Pulmonary artery endothelial cell (primary cell): Measurements from ENCODE around the gene GLIS2. TPM values are rescaled to one million over a fixed set of nuclear protein-coding genes. Genes with fewer than 3 reads are reported as not detected.

Experiments used
- DNase-seq: peaks from one replicate; pipeline ENCODE4 v3.0.0-alpha.2; 2011; ENCODE audit warnings: low read depth, low spot score
- total RNA-seq: library from RNA; depleted of rRNA; stranded (reverse); fragments of >200 nt; gene quantifications from 2 replicates; pipeline ENCODE4 v1.2.3, GENCODE V29; 2014

The GLIS2 gene
- total RNA-seq, 1 donor from 2014 or later: 1.6 TPM

DNA sequence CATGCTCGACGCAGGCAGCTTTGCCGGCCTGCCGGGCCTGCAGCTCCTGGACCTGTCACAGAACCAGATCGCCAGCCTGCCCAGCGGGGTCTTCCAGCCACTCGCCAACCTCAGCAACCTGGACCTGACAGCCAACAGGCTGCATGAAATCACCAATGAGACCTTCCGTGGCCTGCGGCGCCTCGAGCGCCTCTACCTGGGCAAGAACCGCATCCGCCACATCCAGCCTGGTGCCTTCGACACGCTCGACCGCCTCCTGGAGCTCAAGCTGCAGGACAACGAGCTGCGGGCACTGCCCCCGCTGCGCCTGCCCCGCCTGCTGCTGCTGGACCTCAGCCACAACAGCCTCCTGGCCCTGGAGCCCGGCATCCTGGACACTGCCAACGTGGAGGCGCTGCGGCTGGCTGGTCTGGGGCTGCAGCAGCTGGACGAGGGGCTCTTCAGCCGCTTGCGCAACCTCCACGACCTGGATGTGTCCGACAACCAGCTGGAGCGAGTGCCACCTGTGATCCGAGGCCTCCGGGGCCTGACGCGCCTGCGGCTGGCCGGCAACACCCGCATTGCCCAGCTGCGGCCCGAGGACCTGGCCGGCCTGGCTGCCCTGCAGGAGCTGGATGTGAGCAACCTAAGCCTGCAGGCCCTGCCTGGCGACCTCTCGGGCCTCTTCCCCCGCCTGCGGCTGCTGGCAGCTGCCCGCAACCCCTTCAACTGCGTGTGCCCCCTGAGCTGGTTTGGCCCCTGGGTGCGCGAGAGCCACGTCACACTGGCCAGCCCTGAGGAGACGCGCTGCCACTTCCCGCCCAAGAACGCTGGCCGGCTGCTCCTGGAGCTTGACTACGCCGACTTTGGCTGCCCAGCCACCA, 65.4 kb downstream of the GLIS2 start:
- DNase-seq: no peak

- no peak for DNase-seq
Observed at GRCh38 chr16:4381935-4382794, 66.3 kb downstream of the GLIS2 start.

DNA sequence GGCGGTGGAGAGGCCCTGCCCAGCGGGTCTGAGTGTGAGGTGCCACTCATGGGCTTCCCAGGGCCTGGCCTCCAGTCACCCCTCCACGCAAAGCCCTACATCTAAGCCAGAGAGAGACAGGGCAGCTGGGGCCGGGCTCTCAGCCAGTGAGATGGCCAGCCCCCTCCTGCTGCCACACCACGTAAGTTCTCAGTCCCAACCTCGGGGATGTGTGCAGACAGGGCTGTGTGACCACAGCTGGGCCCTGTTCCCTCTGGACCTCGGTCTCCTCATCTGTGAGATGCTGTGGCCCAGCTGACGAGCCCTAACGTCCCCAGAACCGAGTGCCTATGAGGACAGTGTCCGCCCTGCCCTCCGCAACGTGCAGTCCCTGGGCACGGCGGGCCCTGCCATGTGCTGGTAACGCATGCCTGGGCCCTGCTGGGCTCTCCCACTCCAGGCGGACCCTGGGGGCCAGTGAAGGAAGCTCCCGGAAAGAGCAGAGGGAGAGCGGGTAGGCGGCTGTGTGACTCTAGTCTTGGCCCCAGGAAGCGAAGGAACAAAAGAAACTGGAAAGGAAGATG, 67.0 kb downstream of the GLIS2 start:
- DNase-seq: no peak

- no peak for DNase-seq
Observed at GRCh38 chr16:4383591-4384444, 68.0 kb downstream of the GLIS2 start.

DNA sequence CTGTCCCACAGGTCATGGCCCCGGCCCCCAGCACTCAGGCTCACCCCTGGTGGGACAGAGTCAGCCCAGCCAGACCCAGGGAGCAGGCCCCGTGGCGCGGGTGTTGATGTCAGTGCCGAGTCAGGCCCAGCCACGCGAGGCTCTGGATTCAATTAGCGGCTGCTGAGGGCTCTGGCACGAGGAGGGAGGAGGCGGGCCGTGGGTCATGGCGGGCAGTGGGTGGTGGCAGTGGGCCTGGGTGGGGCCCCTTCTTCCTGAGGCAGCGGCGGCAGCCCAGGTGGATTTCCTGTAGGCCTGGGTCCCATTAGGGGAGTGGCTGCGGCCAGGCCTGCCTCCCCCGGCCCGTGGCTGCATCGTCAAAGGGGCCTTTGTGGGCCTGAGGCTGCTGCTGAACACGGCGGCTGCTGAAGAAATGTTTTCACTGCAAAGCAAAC, 68.7 kb downstream of the GLIS2 start:
- no peak for DNase-seq

GRCh38 chr16:4385066-4385788, 69.4 kb downstream of the GLIS2 start:
- no peak for DNase-seq

- no peak for DNase-seq
Observed at GRCh38 chr16:4385789-4386450, 70.1 kb downstream of the GLIS2 start.

DNA sequence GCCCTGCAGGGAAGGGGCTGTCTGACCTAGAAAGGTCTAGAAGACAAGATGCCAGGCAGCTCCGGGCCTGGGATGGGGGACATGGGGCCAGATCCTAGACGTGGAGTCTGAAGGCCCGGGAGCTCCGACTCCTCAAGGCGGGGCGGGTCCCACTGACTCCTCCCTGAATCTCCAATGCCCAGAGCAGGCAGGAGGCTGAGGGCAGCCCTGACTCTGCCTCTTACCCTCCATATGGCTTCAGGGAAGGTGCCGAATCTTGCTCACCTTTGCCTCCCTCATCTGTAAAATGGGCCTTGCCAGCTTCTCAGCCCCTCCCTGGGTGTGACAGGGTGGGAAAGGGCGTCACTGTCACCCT, 70.6 kb downstream of the GLIS2 start:
- no peak for DNase-seq

- DNase-seq: no peak
Observed at GRCh38 chr16:4386951-4387565, 71.2 kb downstream of the GLIS2 start.

- no peak for DNase-seq
Observed at GRCh38 chr16:4387781-4388180, 71.9 kb downstream of the GLIS2 start.

DNA sequence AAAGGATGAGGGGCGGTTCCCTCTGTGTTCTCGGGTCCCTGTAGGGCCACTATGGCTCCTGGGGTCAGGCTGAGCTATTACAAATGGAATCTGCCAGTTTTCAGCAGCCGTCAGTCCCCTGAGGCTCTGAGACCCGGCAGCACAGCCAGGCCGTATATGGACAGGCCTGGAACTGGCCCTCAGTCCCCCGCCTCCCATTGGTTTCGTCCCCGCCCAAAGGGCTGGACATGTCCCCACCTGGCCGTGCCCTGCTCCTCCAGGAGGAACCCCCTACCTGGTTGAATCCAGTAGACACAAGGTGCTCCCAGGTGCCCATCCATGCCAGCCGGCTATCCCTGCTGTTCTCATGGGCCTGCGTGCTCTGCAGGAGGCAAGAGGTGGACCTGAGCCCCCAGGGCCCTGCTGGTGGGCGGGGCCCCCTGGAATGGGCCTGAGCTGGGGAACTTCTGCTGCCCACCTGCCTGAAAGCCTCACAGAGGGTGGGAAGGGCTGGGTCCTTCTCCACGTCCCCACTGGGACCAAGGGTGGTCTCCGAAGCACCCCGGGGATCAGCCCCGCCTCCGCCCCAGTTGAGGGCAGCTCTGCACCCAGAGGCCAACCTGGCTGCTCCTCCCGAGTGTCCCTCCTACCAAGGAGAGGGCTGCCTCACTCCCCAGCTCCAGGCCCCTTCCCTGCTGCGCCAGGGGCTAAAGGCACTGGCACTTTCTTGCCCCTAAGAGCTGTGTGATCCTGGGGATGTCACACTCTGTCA, 72.6 kb downstream of the GLIS2 start:
- no peak for DNase-seq

Other genes starting within 250 kb of the GLIS2 start
- 6.3 and 14.5 TPM in 2 replicates for gene ADCY9, start 199.6 kb upstream of the GLIS2 start, total RNA-seq
- gene SRL, start 74.0 kb upstream of the GLIS2 start, total RNA-seq: 0.07 and 0.11 TPM in 2 replicates
- 9.4 and 13.6 TPM in 2 replicates for gene TFAP4, start 43.0 kb upstream of the GLIS2 start, total RNA-seq
- gene PAM16, start 35.3 kb downstream of the GLIS2 start, total RNA-seq: 20.5 and 26.4 TPM in 2 replicates
- 0.04 and 0.20 TPM in 2 replicates for gene VASN, start 55.8 kb downstream of the GLIS2 start, total RNA-seq
- 33.0 and 42.4 TPM in 2 replicates for gene CORO7, start 100.5 kb downstream of the GLIS2 start, total RNA-seq
- 56.0 and 100 TPM in 2 replicates for gene DNAJA3, start 109.8 kb downstream of the GLIS2 start, total RNA-seq
- 61.2 and 86.6 TPM in 2 replicates for gene NMRAL1, start 158.6 kb downstream of the GLIS2 start, total RNA-seq
- 124 and 143 TPM in 2 replicates for gene HMOX2, start 160.3 kb downstream of the GLIS2 start, total RNA-seq
- 12.1 and 15.2 TPM in 2 replicates for gene CDIP1, start 222.7 kb downstream of the GLIS2 start, total RNA-seq
- gene C16orf96, start 240.3 kb downstream of the GLIS2 start, total RNA-seq: not detected in 2 replicates